K562 (cell line): ENCODE measurements around the gene FAM174C. TPM values are rescaled to one million over a fixed set of nuclear protein-coding genes. Genes with fewer than 3 reads are reported as not detected.
A peak's percentile ranks its signal among the peaks of the same experiment; 100 is the strongest.

Experiments
- CHD2 ChIP-seq: IDR thresholded peaks from 2 replicates; pipeline ENCODE4 v1.6.1; 2011; ENCODE audit warnings: low read depth, low read length
- ERF ChIP-seq: fragments of 450-650 bp; formaldehyde crosslinking; IDR thresholded peaks from 2 replicates; pipeline ENCODE4 v1.4.0; 2020; ENCODE audit warnings: mild to moderate bottlenecking, mixed read lengths
- GATAD2B ChIP-seq: fragments of 450-650 bp; IDR thresholded peaks from 2 replicates; pipeline ENCODE4 v1.6.1; 2017; ENCODE audit warnings: mild to moderate bottlenecking, borderline replicate concordance
- HLTF ChIP-seq: fragments of 450-650 bp; IDR thresholded peaks from 2 replicates; pipeline ENCODE4 v1.6.1; 2016
- HNRNPK ChIP-seq: fragments of 200-400 bp; formaldehyde crosslinking; IDR thresholded peaks from one replicate; pipeline ENCODE4 v1.6.1; 2018; ENCODE audit warnings: mild to moderate bottlenecking, low read depth, low read length; ENCODE audit not compliant: poor library complexity, severe bottlenecking
- KLF13 ChIP-seq: fragments of 450-650 bp; IDR thresholded peaks from 2 replicates; pipeline ENCODE4 v1.6.1; 2016; ENCODE audit warnings: missing genetic modification characterization, low read depth, mild to moderate bottlenecking, missing compliant biosample characterization, moderate library complexity, borderline replicate concordance
- PPARD ChIP-seq: fragments of 250-450 bp; sonication (Bioruptor Pico); IDR thresholded peaks from 2 replicates; pipeline ENCODE4 v1.8.0; 2022; ENCODE audit warnings: inconsistent platforms, mild to moderate bottlenecking, moderate library complexity
- PURB ChIP-seq: sonication (generic); formaldehyde crosslinking; IDR thresholded peaks from 2 replicates; pipeline ENCODE4 v1.9.0; 2021; ENCODE audit warnings: low read depth, mild to moderate bottlenecking, missing genetic modification reagents
- XRCC5 ChIP-seq: fragments of 200-400 bp; formaldehyde crosslinking; IDR thresholded peaks from 2 replicates; pipeline ENCODE4 v1.6.1; 2017; ENCODE audit warnings: low read depth, mild to moderate bottlenecking, low read length
- ZBTB33 ChIP-seq: sonication (generic); formaldehyde crosslinking; IDR thresholded peaks from 2 replicates; pipeline ENCODE4 v1.8.1; 2023; ENCODE audit warnings: mild to moderate bottlenecking, missing genetic modification reagents
- ZKSCAN8 ChIP-seq: fragments of 200-800 bp; sonication (Bioruptor generic); IDR thresholded peaks from 2 replicates; pipeline ENCODE4 v1.6.1; 2016; ENCODE audit warnings: missing genetic modification characterization, missing compliant biosample characterization
- ZNF778 ChIP-seq: fragments of 450-650 bp; formaldehyde crosslinking; IDR thresholded peaks from 2 replicates; pipeline ENCODE4 v1.4.0; 2020; ENCODE audit warnings: mild to moderate bottlenecking, moderate library complexity
- polyA plus RNA-seq, 8 experiments: library from polyadenylated mRNA; depleted of rRNA in 4 of 8; stranded (reverse) in 5 of 8; unstranded in 3 of 8; fragments of >200 nt; fragmentation: Nextera tagmentation in 2 of 8; fragmentation: Illumina TruSeq in 1 of 8; extraction: Ambion mirVana in 2 of 8; extraction: Trizol in 1 of 8; gene quantifications; 2 replicates each; pipeline versions ENCODE4 v1.2.1 to v1.2.3, GENCODE V29; 2011 to 2014; ENCODE audit warnings: inconsistent platforms in 1 of 8, missing spikeins in 1 of 8
- total RNA-seq, 7 experiments: library from RNA; depleted of rRNA in 6 of 7; stranded (reverse); fragments of >200 nt in 6 of 7; fragmentation: Illumina TruSeq in 2 of 7; extraction: Trizol in 2 of 7; gene quantifications; 2 replicates each; pipeline versions ENCODE4 v1.2.1 to v1.2.3, GENCODE V29; 2011 to 2021; ENCODE audit warnings: low replicate concordance in 1 of 7
- TF ChIP-seq, protein P1 (sequence below): fragments of 450-650 bp; IDR thresholded peaks from 2 replicates; pipeline ENCODE4 v1.6.1; 2016; ENCODE audit warnings: mild to moderate bottlenecking, moderate library complexity

FAM174C gene
- total and polyA plus RNA-seq, 9 of the 15 experiments (the other 6 are each of a cell fraction or from before 2014, with no cell fraction given): 0.66 to 89.6 (median 20.3) TPM

- TF ChIP-seq, protein P1, sequence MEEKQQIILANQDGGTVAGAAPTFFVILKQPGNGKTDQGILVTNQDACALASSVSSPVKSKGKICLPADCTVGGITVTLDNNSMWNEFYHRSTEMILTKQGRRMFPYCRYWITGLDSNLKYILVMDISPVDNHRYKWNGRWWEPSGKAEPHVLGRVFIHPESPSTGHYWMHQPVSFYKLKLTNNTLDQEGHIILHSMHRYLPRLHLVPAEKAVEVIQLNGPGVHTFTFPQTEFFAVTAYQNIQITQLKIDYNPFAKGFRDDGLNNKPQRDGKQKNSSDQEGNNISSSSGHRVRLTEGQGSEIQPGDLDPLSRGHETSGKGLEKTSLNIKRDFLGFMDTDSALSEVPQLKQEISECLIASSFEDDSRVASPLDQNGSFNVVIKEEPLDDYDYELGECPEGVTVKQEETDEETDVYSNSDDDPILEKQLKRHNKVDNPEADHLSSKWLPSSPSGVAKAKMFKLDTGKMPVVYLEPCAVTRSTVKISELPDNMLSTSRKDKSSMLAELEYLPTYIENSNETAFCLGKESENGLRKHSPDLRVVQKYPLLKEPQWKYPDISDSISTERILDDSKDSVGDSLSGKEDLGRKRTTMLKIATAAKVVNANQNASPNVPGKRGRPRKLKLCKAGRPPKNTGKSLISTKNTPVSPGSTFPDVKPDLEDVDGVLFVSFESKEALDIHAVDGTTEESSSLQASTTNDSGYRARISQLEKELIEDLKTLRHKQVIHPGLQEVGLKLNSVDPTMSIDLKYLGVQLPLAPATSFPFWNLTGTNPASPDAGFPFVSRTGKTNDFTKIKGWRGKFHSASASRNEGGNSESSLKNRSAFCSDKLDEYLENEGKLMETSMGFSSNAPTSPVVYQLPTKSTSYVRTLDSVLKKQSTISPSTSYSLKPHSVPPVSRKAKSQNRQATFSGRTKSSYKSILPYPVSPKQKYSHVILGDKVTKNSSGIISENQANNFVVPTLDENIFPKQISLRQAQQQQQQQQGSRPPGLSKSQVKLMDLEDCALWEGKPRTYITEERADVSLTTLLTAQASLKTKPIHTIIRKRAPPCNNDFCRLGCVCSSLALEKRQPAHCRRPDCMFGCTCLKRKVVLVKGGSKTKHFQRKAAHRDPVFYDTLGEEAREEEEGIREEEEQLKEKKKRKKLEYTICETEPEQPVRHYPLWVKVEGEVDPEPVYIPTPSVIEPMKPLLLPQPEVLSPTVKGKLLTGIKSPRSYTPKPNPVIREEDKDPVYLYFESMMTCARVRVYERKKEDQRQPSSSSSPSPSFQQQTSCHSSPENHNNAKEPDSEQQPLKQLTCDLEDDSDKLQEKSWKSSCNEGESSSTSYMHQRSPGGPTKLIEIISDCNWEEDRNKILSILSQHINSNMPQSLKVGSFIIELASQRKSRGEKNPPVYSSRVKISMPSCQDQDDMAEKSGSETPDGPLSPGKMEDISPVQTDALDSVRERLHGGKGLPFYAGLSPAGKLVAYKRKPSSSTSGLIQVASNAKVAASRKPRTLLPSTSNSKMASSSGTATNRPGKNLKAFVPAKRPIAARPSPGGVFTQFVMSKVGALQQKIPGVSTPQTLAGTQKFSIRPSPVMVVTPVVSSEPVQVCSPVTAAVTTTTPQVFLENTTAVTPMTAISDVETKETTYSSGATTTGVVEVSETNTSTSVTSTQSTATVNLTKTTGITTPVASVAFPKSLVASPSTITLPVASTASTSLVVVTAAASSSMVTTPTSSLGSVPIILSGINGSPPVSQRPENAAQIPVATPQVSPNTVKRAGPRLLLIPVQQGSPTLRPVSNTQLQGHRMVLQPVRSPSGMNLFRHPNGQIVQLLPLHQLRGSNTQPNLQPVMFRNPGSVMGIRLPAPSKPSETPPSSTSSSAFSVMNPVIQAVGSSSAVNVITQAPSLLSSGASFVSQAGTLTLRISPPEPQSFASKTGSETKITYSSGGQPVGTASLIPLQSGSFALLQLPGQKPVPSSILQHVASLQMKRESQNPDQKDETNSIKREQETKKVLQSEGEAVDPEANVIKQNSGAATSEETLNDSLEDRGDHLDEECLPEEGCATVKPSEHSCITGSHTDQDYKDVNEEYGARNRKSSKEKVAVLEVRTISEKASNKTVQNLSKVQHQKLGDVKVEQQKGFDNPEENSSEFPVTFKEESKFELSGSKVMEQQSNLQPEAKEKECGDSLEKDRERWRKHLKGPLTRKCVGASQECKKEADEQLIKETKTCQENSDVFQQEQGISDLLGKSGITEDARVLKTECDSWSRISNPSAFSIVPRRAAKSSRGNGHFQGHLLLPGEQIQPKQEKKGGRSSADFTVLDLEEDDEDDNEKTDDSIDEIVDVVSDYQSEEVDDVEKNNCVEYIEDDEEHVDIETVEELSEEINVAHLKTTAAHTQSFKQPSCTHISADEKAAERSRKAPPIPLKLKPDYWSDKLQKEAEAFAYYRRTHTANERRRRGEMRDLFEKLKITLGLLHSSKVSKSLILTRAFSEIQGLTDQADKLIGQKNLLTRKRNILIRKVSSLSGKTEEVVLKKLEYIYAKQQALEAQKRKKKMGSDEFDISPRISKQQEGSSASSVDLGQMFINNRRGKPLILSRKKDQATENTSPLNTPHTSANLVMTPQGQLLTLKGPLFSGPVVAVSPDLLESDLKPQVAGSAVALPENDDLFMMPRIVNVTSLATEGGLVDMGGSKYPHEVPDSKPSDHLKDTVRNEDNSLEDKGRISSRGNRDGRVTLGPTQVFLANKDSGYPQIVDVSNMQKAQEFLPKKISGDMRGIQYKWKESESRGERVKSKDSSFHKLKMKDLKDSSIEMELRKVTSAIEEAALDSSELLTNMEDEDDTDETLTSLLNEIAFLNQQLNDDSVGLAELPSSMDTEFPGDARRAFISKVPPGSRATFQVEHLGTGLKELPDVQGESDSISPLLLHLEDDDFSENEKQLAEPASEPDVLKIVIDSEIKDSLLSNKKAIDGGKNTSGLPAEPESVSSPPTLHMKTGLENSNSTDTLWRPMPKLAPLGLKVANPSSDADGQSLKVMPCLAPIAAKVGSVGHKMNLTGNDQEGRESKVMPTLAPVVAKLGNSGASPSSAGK: no peak
- TF ChIP-seq ZBTB33 (CRISPR knock-in tag): peak; percentile 84
- no peak for TF ChIP-seq XRCC5
- TF ChIP-seq ZKSCAN8 (CRISPR knock-in tag): no peak
- TF ChIP-seq ZNF778: no peak
- TF ChIP-seq PPARD (CRISPR knock-in tag): no peak
- TF ChIP-seq HLTF: peak; percentile 68; the same call in 1 of the 2 replicates
- TF ChIP-seq GATAD2B: no peak
- no peak for TF ChIP-seq HNRNPK
- no peak for TF ChIP-seq ERF
- TF ChIP-seq PURB (CRISPR knock-in tag): no peak
- no peak for TF ChIP-seq KLF13 (tag)
- TF ChIP-seq CHD2: no peak
Observed at GRCh38 chr19:1268226-1269064, 6.9 kb upstream of the FAM174C start (continued).
